Pancreas (tissue), 10 donors: ENCODE results near the gene ALG12. TPM values are rescaled to one million over a fixed set of nuclear protein-coding genes. Genes with fewer than 3 reads are reported as not detected.

ENCODE experiments used
- ATAC-seq, 4 donors: fragments of 200-7000 bp; cut with Tn5 transposase; one replicate each; pipeline versions ENCODE4 v1.8.0 to v1.9.1; 2020; ENCODE audit warnings: mild to moderate bottlenecking in 4 of 4, moderate library complexity in 4 of 4
- DNase-seq, 6 donors: peaks; one replicate each; pipeline ENCODE4 v3.0.0-alpha.2; 2020
- FAIRE-seq: peaks from 2 replicates; lab custom pipeline; 2012; peaks lifted over from hg19 to GRCh38; lab: Jason Lieb, UNC
- H3K27ac ChIP-seq, 4 donors: fragments of 200-600 bp; sonication (generic); 1 replicate in 3 of 4; 2 replicates in 1 of 4; pipeline versions ENCODE4 v1.5.0 to v1.8.0; 2020
- H3K27me3 ChIP-seq, 4 donors: fragments of 200-600 bp; one replicate each; pipeline ENCODE4 v1.8.0; 2021
- H3K36me3 ChIP-seq, 3 donors: fragments of 200-600 bp; sonication (generic) in 1 of 3; one replicate each; pipeline versions ENCODE4 v1.5.0 to v1.8.0; 2020 to 2021
- H3K4me1 ChIP-seq, 3 donors: fragments of 200-600 bp; one replicate each; pipeline ENCODE4 v1.8.0; 2021
- H3K4me3 ChIP-seq, 4 donors: fragments of 200-600 bp; sonication (generic) in 2 of 4; one replicate each; pipeline versions ENCODE4 v1.5.0 to v1.8.0; 2020 to 2021
- H3K9me3 ChIP-seq, 4 donors: fragments of 200-600 bp; one replicate each; pipeline ENCODE4 v1.8.0; 2021
- WGBS, 2 donors: extraction: QIAGEN DNeasy Blood & Tissue Kit; methylation state at CpG; one replicate each; pipeline ENCODE4 v1.1.7; 2013; 5-methylcytosine and 5-hydroxymethylcytosine counted together
- intact Hi-C, 3 donors: fragments of 100-400 bp; cut with DNase I; formaldehyde crosslinking; loops; one replicate each; pipeline versions ENCODE4 v1.11.1 to v1.14.2; 2022
- polyA plus RNA-seq, 2 donors: library from polyadenylated mRNA; stranded (reverse); fragments of 200-250 nt; gene quantifications; one replicate each; pipeline ENCODE4 v1.2.3, GENCODE V29; 2013
- total RNA-seq, 6 donors: library from RNA; stranded (reverse); fragmentation: NEBNext Ultra II Directional in 4 of 6; extraction: Animal tissue kit (Norgen Biotek cat#: 25700) in 4 of 6; gene quantifications; one replicate each; pipeline versions ENCODE4 v1.2.1 to v1.2.4, GENCODE V29; 2021 to 2023
- TF ChIP-seq, protein P1 (sequence below), 4 donors: fragments of 200-600 bp; sonication (generic) in 3 of 4; IDR thresholded peaks; one replicate each; pipeline versions ENCODE4 v1.5.0 to v1.8.0; 2021; ENCODE audit warnings: antibody characterized with exemption in 4 of 4
- donor health status: healthy with polysubstance abuse.
- donor health status: DM: no; HTN: no; CAD: no; lungs with moderate emphysema.
- donor health status: DM: no; HTN: no; CAD: no.
- donor health status: control.
- donor health status: control.
- donor health status: Bipolar disorder and iron deficiency.
- donor health status: DM: yes; HTN: yes; CAD: no.
- donor health status: DM: no; HTN: no; CAD: no.
- donor health status: DM: no; HTN: no; CAD: no.
- donor health status: DM: yes; HTN: yes; CAD: no.

The ALG12 gene
- total and polyA plus RNA-seq, 8 donors, result 7.1 to 13.1 (median 10.8) TPM

DNA sequence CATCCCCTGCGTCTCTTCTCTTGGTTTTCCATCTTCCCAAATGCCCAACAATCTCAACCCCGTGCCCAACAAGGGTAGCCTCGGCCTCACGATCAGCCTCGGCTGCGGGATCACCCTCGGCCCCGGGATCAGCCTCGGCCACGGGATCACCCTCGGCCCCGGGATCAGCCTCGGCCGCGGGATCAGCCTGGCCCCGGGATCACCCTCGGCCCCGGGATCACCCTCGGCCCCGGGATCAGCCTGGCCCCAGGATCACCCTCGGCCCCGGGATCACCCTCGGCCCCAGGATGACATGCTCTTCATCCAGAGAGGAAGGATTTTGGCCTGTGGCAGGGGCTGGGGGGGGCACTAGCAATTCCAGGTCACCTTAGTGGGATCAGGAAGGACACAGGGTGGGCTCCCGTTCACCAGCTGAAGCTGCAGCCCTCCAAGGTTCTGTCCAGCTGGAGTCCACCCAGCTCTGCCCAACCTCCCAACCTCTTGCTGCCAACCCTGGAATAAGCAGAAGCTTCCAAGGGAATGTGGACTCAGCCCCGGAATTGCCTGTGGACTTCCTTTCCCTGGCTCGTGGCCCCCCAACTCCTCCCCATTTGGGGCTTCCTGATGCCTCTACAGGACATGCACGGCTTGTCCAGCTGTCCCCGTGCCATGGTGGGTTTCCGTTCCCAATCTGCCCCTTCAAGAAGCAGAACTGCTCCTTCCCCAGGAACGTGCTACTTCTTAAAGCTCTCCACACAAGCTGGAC, 6.2 kb downstream of the ALG12 start:
- Histone ChIP-seq H3K4me3 (no peak overlapping the region), H3K9me3 (no peaks in the 10 kb centered on the region), H3K27me3 (no peaks in the 10 kb centered on the region), H3K4me1 (peaks cover 0 to 1% (median under 1%) of the 10 kb centered on the region in 3 donors), H3K27ac (no peak overlapping the region), H3K36me3 (peaks cover 0 to 15% (median 6%) of the 10 kb centered on the region in 3 donors)
- intact Hi-C loops, result loop anchor here in 1 of 3 donors (10.0 kb wide), 1 partner anchor 47 kb away; no protein-coding TSS in a partner anchor
- DNase-seq (peak in 2 of 6 donors; percentile 29 to 37), FAIRE-seq (no peak), ATAC-seq (no peak)
- 94% methylated on average over 30 of the region's 30 CpGs for WGBS, 2 donors
- TF ChIP-seq, protein P1, sequence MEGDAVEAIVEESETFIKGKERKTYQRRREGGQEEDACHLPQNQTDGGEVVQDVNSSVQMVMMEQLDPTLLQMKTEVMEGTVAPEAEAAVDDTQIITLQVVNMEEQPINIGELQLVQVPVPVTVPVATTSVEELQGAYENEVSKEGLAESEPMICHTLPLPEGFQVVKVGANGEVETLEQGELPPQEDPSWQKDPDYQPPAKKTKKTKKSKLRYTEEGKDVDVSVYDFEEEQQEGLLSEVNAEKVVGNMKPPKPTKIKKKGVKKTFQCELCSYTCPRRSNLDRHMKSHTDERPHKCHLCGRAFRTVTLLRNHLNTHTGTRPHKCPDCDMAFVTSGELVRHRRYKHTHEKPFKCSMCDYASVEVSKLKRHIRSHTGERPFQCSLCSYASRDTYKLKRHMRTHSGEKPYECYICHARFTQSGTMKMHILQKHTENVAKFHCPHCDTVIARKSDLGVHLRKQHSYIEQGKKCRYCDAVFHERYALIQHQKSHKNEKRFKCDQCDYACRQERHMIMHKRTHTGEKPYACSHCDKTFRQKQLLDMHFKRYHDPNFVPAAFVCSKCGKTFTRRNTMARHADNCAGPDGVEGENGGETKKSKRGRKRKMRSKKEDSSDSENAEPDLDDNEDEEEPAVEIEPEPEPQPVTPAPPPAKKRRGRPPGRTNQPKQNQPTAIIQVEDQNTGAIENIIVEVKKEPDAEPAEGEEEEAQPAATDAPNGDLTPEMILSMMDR (IDR thresholded peaks at IDR 0.05), result no peak

- Histone ChIP-seq H3K9me3 (no peaks in the 10 kb centered on the region), H3K4me1 (no peaks in the 10 kb centered on the region), H3K36me3 (peaks cover 0 to 15% (median 6%) of the 10 kb centered on the region in 3 donors), H3K27me3 (no peaks in the 10 kb centered on the region), H3K4me3 (no peak overlapping the region), H3K27ac (no peak overlapping the region)
- ATAC-seq (no peak), DNase-seq (peak in 2 of 6 donors; percentile 18 to 52), FAIRE-seq (no peak)
- intact Hi-C loops, result loop anchor here in 1 of 3 donors (10.0 kb wide), 1 partner anchor 46 kb away; no protein-coding TSS in a partner anchor
- WGBS, 2 donors, result 91 to 92% methylated on average over 25 to 27 of the region's 27 CpGs
- TF ChIP-seq, protein P1 (IDR thresholded peaks at IDR 0.05), result no peak
Measured at GRCh38 chr22:49910229-49911155, 7.7 kb downstream of the ALG12 start.

DNA sequence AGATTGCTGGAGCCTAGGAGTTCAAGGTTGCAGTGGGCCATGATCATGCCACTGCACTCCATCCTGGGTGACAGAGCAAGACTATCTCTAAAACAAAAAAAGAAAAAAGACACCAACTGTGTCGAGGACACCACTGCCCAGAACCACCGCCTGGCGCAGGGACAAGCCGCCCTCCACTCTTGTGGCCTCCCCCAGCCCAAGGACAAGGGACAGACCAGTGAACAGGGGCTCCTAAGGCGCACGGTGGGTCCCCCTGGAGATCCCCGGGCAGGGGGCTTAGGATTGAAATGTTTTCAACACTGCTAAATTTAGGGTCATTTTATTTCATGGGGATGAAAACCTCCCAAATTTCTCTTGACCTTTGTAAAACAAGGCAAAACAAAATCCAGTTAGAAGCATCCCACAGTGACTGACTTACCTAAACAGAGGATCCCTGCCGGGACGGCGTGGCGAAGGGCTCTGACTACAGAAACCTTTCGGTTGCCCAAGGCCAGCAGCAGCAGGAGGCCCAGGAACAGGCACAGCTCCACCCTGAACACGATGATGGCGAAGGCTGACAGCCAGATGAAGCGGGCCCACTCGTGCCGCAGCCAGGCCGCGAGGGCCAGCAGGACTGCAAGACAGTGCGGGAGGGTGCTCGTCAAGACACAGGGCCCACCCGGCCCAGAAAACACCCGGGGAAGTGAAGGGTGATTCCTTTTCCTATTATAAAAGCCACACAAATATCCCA, 8.6 kb downstream of the ALG12 start:
- no peaks in the 10 kb centered on the region for H3K9me3 ChIP-seq
- peaks cover 0 to 15% (median 6%) of the 10 kb centered on the region in 3 donors for H3K36me3 ChIP-seq
- H3K27ac ChIP-seq, result no peak overlapping the region
- 92 to 95% methylated on average over 23 of the region's 23 CpGs for WGBS, 2 donors
- H3K4me3 ChIP-seq, result no peak overlapping the region
- no peak for ATAC-seq
- intact Hi-C loops, result loop anchor here in 1 of 3 donors (10.0 kb wide), 1 partner anchor 45 kb away; no protein-coding TSS in a partner anchor
- no peak for FAIRE-seq
- no peaks in the 10 kb centered on the region for H3K27me3 ChIP-seq
- TF ChIP-seq, protein P1 (IDR thresholded peaks at IDR 0.05), result no peak
- no peaks in the 10 kb centered on the region for H3K4me1 ChIP-seq
- DNase-seq, result peak in 2 of 6 donors; percentile 7 to 42

DNA sequence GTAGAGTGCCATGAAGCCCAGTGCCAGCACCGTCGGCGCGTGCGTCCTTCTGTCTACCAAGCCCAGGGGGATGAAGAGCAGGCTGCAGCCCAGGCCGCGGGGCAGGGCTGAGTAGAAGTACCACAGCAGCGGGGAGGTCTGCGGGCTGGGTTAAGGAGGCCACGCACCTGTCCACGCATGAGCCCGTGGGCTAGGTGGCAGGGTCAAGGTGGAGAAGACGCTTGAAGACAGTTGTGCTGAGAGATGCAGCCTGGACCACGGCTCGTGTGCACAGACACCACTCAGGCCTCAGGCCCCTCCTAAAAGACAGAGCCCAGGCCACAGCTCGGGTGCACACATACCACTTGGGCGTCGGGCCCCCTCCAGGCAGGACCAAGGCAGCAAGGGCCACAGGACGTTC, 10.4 kb downstream of the ALG12 start:
- DNase-seq, result peak in 2 of 6 donors; percentile 16 to 68
- ATAC-seq, result no peak
- intact Hi-C loops, result no loop called here

More for the DNA sequence above, 10.4 kb downstream of the ALG12 start:
- H3K27ac ChIP-seq, result no peak overlapping the region
- FAIRE-seq, result no peak
- TF ChIP-seq, protein P1 (IDR thresholded peaks at IDR 0.05), result no peak
- peaks cover 0 to 19% (median 14%) of the 10 kb centered on the region in 3 donors for H3K36me3 ChIP-seq
- 94% methylated on average over 18 to 19 of the region's 19 CpGs for WGBS, 2 donors
- no peaks in the 10 kb centered on the region for H3K4me1 ChIP-seq
- no peak overlapping the region for H3K4me3 ChIP-seq
- H3K27me3 ChIP-seq, result no peaks in the 10 kb centered on the region
- H3K9me3 ChIP-seq, result no peaks in the 10 kb centered on the region
